Measurements from ENCODE around the gene EYA2.

DNA sequence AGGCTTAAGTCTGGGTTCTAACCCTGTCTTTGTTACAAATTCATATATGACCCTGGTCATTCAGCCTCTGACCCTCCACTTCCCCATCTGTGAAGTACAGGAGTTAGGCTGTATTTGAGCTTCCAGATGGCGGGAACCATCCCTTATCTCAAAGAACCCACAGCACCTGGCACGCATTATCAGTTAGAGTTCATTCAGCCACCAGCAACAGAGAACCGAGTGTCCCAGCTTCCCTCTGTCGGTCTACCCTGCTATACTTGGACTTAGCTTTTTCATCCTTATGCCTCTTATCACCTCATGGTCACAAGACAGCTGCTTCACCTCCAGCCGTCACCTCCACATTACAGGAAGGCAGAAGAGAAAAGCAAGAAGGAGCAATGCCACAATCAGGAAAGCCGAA is 147.8 kb downstream of the EYA2 start:
- no peak for TF ChIP-seq POLR2A (IDR thresholded peaks at IDR 0.05)
- TF ChIP-seq, protein P1, sequence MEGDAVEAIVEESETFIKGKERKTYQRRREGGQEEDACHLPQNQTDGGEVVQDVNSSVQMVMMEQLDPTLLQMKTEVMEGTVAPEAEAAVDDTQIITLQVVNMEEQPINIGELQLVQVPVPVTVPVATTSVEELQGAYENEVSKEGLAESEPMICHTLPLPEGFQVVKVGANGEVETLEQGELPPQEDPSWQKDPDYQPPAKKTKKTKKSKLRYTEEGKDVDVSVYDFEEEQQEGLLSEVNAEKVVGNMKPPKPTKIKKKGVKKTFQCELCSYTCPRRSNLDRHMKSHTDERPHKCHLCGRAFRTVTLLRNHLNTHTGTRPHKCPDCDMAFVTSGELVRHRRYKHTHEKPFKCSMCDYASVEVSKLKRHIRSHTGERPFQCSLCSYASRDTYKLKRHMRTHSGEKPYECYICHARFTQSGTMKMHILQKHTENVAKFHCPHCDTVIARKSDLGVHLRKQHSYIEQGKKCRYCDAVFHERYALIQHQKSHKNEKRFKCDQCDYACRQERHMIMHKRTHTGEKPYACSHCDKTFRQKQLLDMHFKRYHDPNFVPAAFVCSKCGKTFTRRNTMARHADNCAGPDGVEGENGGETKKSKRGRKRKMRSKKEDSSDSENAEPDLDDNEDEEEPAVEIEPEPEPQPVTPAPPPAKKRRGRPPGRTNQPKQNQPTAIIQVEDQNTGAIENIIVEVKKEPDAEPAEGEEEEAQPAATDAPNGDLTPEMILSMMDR (IDR thresholded peaks at IDR 0.05), result no peak
